ENCODE results near the gene LAMB1.

LAMB1 gene

DNA sequence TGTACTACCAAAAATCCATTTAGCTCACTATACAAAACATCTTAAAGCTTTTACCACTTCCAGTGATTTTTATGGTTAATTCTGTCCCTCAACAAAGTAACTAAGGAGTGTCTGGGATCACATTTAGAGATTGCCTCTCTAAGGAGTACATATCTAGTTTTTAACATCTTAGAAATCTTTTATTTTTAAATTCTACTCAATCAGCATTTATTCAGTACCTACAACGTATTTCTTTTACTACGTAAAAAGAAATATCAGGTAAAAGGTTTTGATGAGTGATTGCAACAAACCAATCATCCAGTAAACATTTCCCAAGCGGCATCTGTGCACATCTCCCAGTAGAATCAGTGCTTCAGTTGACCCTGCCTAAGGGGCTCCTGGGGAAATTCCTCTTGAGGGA, 31.9 kb downstream of the LAMB1 start:
- Histone ChIP-seq H3K27me3 (ENCODE audit: low read length) (no peaks in the 10 kb centered on the region), H3K4me3 (ENCODE audit: insufficient read depth, low read length, poor library complexity, severe bottlenecking) (no peak overlapping the region), H3K9me2 (replicated peaks; ENCODE audit: insufficient read depth, low read length) (no peaks in the 10 kb centered on the region), H3K4me2 (ENCODE audit: low read depth, low read length, poor library complexity, severe bottlenecking) (no peak overlapping the region), H2AFZ (ENCODE audit: low read depth, low read length, severe bottlenecking) (no peak overlapping the region), H3K27ac (ENCODE audit: low read depth, low read length) (no peak overlapping the region), H3K36me3 (ENCODE audit: low read length) (no peaks in the 10 kb centered on the region), H3K9ac (ENCODE audit: low read length) (no peak overlapping the region), H3K79me2 (ENCODE audit: insufficient read depth, low read length) (no peaks in the 10 kb centered on the region), H3F3A (ENCODE audit: insufficient read depth) (no peaks in the 10 kb centered on the region), H3K9me3 (ENCODE audit: insufficient read depth, low read length) (no peaks in the 10 kb centered on the region), H4K20me1 (ENCODE audit: low read depth, low read length) (no peaks in the 10 kb centered on the region)
- TF ChIP-seq EZH2phosphoT487 (conservative IDR thresholded peaks at IDR 0.05; ENCODE audit: low read length) = no peak
- TF ChIP-seq, protein P1, sequence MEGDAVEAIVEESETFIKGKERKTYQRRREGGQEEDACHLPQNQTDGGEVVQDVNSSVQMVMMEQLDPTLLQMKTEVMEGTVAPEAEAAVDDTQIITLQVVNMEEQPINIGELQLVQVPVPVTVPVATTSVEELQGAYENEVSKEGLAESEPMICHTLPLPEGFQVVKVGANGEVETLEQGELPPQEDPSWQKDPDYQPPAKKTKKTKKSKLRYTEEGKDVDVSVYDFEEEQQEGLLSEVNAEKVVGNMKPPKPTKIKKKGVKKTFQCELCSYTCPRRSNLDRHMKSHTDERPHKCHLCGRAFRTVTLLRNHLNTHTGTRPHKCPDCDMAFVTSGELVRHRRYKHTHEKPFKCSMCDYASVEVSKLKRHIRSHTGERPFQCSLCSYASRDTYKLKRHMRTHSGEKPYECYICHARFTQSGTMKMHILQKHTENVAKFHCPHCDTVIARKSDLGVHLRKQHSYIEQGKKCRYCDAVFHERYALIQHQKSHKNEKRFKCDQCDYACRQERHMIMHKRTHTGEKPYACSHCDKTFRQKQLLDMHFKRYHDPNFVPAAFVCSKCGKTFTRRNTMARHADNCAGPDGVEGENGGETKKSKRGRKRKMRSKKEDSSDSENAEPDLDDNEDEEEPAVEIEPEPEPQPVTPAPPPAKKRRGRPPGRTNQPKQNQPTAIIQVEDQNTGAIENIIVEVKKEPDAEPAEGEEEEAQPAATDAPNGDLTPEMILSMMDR (IDR thresholded peaks at IDR 0.05; ENCODE audit: insufficient read depth, low read length, poor library complexity, severe bottlenecking) = no peak

DNA sequence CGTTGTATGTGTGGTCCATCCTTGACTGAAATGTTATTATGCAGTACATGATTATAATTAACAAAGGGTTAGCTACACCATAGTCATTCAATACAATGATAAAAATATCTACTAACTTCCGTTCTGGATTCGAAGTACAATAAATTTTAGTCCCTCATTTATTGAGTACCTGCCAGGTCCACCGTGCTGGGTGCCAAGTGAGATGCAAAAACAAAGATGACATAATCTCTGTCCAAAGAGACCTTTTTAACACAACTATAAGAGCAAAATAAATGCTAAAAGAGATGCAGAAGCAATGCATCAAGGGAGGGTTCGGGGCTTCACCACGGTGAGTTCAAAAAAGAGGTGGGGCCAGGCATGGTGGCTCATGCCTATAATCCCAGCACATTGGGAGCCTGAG, 33.1 kb downstream of the LAMB1 start:
- Histone ChIP-seq H2AFZ (ENCODE audit: low read depth, low read length, severe bottlenecking) (no peak overlapping the region), H3K36me3 (ENCODE audit: low read length) (no peaks in the 10 kb centered on the region), H3K9ac (ENCODE audit: low read length) (no peak overlapping the region), H3K27ac (ENCODE audit: low read depth, low read length) (no peak overlapping the region), H3K4me3 (ENCODE audit: insufficient read depth, low read length, poor library complexity, severe bottlenecking) (no peak overlapping the region), H3K9me2 (replicated peaks; ENCODE audit: insufficient read depth, low read length) (no peaks in the 10 kb centered on the region), H3K9me3 (ENCODE audit: insufficient read depth, low read length) (no peaks in the 10 kb centered on the region), H3K4me2 (ENCODE audit: low read depth, low read length, poor library complexity, severe bottlenecking) (no peak overlapping the region), H4K20me1 (ENCODE audit: low read depth, low read length) (no peaks in the 10 kb centered on the region), H3K27me3 (ENCODE audit: low read length) (no peaks in the 10 kb centered on the region), H3K79me2 (ENCODE audit: insufficient read depth, low read length) (no peaks in the 10 kb centered on the region), H3F3A (ENCODE audit: insufficient read depth) (no peaks in the 10 kb centered on the region)
- TF ChIP-seq EZH2phosphoT487 (conservative IDR thresholded peaks at IDR 0.05; ENCODE audit: low read length) = no peak
- TF ChIP-seq, protein P1 (IDR thresholded peaks at IDR 0.05; ENCODE audit: insufficient read depth, low read length, poor library complexity, severe bottlenecking) = no peak

DNA sequence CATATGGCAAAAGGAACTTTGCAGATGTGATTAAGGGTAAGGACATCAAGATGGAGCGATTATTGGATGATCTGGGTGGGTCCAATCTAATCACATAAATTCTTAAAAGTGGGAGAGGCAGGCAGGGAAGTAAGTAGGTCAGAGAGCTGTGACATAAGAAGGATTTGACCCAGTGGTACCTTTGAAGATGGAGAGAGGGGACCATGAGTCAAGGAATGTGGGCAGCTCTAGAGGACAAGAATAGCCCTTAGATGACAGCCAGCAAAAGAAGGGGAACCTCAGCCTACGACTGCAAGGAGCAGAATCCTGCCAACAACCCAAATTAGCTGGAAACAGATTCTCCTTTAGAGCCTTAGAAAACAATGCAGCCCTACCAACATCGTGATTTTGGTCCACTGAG, 34.5 kb downstream of the LAMB1 start:
- Histone ChIP-seq H3K79me2 (ENCODE audit: insufficient read depth, low read length) (no peaks in the 10 kb centered on the region), H3K27me3 (ENCODE audit: low read length) (no peaks in the 10 kb centered on the region), H3F3A (ENCODE audit: insufficient read depth) (no peaks in the 10 kb centered on the region), H2AFZ (ENCODE audit: low read depth, low read length, severe bottlenecking) (no peak overlapping the region), H3K9me3 (ENCODE audit: insufficient read depth, low read length) (no peaks in the 10 kb centered on the region), H3K9me2 (replicated peaks; ENCODE audit: insufficient read depth, low read length) (no peaks in the 10 kb centered on the region), H3K4me2 (ENCODE audit: low read depth, low read length, poor library complexity, severe bottlenecking) (no peak overlapping the region), H3K27ac (ENCODE audit: low read depth, low read length) (no peak overlapping the region), H3K36me3 (ENCODE audit: low read length) (no peaks in the 10 kb centered on the region), H3K9ac (ENCODE audit: low read length) (no peak overlapping the region), H4K20me1 (ENCODE audit: low read depth, low read length) (no peaks in the 10 kb centered on the region), H3K4me3 (ENCODE audit: insufficient read depth, low read length, poor library complexity, severe bottlenecking) (no peak overlapping the region)
- TF ChIP-seq EZH2phosphoT487 (conservative IDR thresholded peaks at IDR 0.05; ENCODE audit: low read length) = no peak
- TF ChIP-seq, protein P1 (IDR thresholded peaks at IDR 0.05; ENCODE audit: insufficient read depth, low read length, poor library complexity, severe bottlenecking) = no peak
